ENCODE results near the gene ZNF573. TPM values are rescaled to one million over a fixed set of nuclear protein-coding genes. Genes with fewer than 3 reads are reported as not detected.

ZNF573 gene
- total RNA-seq, 1 experiment from 2014 or later, result 12.4 TPM

- Mint-ChIP-seq H3K9me3 (peaks cover 4% of the 10 kb centered on the region; the same call in 1 of the 2 replicates), H3K4me3 (no peak overlapping the region), H3K36me3 (peaks cover 60% of the 10 kb centered on the region), H3K4me1 (no peaks in the 10 kb centered on the region), H3K27ac (peak overlapping the region; percentile 44; the same call in 1 of the 2 replicates), H3K27me3 (ENCODE audit: low read depth) (no peaks in the 10 kb centered on the region)
- CTCF ChIA-PET, result interaction anchor here (0.5 kb wide), 1 partner anchor 437 kb away, joined by 4 read pairs; no protein-coding TSS in a partner anchor
- no peak for ATAC-seq
- DNase-seq (ENCODE audit: low spot score), result no peak
- POLR2A ChIA-PET, result no interaction called here
- no peak for TF ChIP-seq ZMAT4 (CRISPR knock-in tag; IDR thresholded peaks at IDR 0.05)
- TF ChIP-seq, protein P1, sequence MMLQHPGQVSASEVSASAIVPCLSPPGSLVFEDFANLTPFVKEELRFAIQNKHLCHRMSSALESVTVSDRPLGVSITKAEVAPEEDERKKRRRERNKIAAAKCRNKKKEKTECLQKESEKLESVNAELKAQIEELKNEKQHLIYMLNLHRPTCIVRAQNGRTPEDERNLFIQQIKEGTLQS (CRISPR knock-in tag; conservative IDR thresholded peaks at IDR 0.05), result no peak
- TF ChIP-seq AFF4 (CRISPR knock-in tag; IDR thresholded peaks at IDR 0.05; ENCODE audit: borderline replicate concordance), result no peak
Observed at GRCh38 chr19:37706052-37706605, 73.3 kb downstream of the ZNF573 start.

DNA sequence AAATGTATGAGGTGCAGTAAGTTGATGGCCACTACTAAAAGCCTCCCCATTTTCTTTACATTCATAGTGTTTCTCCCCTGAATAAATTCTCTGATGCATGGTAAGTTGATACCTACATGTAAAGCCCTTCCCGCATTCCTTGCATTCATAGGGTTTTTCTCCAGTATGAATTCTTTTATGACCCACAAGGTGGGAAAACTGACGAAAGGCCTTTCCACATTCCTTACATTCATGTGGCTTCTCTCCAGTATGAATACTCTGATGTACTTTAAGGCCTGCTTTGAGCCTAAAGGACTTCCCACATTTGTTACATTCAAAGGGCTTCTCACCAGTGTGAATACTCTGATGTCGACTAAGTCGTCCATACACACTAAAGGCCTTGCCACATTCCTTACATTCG is 80.3 kb downstream of the ZNF573 start:
- DNase-seq (ENCODE audit: low spot score) (no peak), ATAC-seq (no peak)
- Mint-ChIP-seq H3K4me1 (peaks cover 19% of the 10 kb centered on the region), H3K36me3 (peaks cover 52% of the 10 kb centered on the region), H3K27ac (no peak overlapping the region; the same call in 1 of the 2 replicates), H3K4me3 (no peak overlapping the region), H3K9me3 (peaks cover 12% of the 10 kb centered on the region), H3K27me3 (ENCODE audit: low read depth) (peaks cover 49% of the 10 kb centered on the region)
- POLR2A ChIA-PET, result no interaction called here
- CTCF ChIA-PET, result no interaction called here
- TF ChIP-seq FOXP1 (CRISPR knock-in tag; IDR thresholded peaks at IDR 0.05; ENCODE audit: borderline replicate concordance), result no peak
- TF ChIP-seq MAX (CRISPR knock-in tag; IDR thresholded peaks at IDR 0.05), result no peak
- TF ChIP-seq ZNF232 (CRISPR knock-in tag; IDR thresholded peaks at IDR 0.05), result no peak
- no peak for TF ChIP-seq TCF7 (CRISPR knock-in tag; IDR thresholded peaks at IDR 0.05; ENCODE audit: low read depth)
- TF ChIP-seq CREB1 (CRISPR knock-in tag; IDR thresholded peaks at IDR 0.05), result no peak
- no peak for TF ChIP-seq USF2 (CRISPR knock-in tag; IDR thresholded peaks at IDR 0.05)
- no peak for TF ChIP-seq TP53 (CRISPR knock-in tag; IDR thresholded peaks at IDR 0.05)
- no peak for TF ChIP-seq MXD4 (CRISPR knock-in tag; IDR thresholded peaks at IDR 0.05; ENCODE audit: borderline replicate concordance)
- no peak for TF ChIP-seq GRHL2 (CRISPR knock-in tag; IDR thresholded peaks at IDR 0.05; ENCODE audit: insufficient replicate concordance, severe bottlenecking)
- no peak for TF ChIP-seq ZNF423 (CRISPR knock-in tag; IDR thresholded peaks at IDR 0.05)

DNA sequence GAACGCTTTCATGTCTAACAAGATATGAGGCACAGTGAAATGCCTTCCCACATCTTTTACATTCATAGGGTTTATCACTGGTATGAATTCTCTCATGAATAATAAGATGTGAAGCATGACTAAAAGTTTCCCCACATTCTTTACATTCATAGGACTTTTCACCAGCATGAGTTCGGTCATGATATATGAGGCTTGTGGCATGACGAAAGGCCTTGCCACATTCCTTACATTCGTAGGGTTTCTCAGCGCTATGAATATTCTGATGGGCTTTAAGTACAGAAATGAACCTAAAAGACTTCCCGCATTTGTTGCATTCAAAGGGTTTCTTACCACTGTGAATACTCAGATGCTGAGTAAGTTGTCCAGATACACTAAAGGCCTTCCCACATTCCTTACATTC is 81.2 kb downstream of the ZNF573 start:
- ChIA-PET CTCF (no interaction called here), POLR2A (no interaction called here)
- Mint-ChIP-seq H3K36me3 (peaks cover 47% of the 10 kb centered on the region), H3K4me1 (peaks cover 19% of the 10 kb centered on the region), H3K4me3 (no peak overlapping the region), H3K9me3 (peaks cover 12% of the 10 kb centered on the region), H3K27me3 (ENCODE audit: low read depth) (peaks cover 57% of the 10 kb centered on the region), H3K27ac (no peak overlapping the region)
- DNase-seq (ENCODE audit: low spot score), result no peak
- no peak for ATAC-seq
- TF ChIP-seq SMAD4 (CRISPR knock-in tag; IDR thresholded peaks at IDR 0.05) (no peak), PRRX2 (CRISPR knock-in tag; IDR thresholded peaks at IDR 0.05) (no peak), ZNF317 (CRISPR knock-in tag; IDR thresholded peaks at IDR 0.05; ENCODE audit: borderline replicate concordance, low read depth) (no peak), SMAD3 (CRISPR knock-in tag; IDR thresholded peaks at IDR 0.05; ENCODE audit: borderline replicate concordance) (no peak), ZNF512 (CRISPR knock-in tag; IDR thresholded peaks at IDR 0.05; ENCODE audit: borderline replicate concordance) (no peak), SP1 (CRISPR knock-in tag; conservative IDR thresholded peaks at IDR 0.05) (no peak)
- TF ChIP-seq, protein P2, sequence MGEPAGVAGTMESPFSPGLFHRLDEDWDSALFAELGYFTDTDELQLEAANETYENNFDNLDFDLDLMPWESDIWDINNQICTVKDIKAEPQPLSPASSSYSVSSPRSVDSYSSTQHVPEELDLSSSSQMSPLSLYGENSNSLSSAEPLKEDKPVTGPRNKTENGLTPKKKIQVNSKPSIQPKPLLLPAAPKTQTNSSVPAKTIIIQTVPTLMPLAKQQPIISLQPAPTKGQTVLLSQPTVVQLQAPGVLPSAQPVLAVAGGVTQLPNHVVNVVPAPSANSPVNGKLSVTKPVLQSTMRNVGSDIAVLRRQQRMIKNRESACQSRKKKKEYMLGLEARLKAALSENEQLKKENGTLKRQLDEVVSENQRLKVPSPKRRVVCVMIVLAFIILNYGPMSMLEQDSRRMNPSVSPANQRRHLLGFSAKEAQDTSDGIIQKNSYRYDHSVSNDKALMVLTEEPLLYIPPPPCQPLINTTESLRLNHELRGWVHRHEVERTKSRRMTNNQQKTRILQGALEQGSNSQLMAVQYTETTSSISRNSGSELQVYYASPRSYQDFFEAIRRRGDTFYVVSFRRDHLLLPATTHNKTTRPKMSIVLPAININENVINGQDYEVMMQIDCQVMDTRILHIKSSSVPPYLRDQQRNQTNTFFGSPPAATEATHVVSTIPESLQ (CRISPR knock-in tag; IDR thresholded peaks at IDR 0.05), result no peak
- TF ChIP-seq, protein P3, sequence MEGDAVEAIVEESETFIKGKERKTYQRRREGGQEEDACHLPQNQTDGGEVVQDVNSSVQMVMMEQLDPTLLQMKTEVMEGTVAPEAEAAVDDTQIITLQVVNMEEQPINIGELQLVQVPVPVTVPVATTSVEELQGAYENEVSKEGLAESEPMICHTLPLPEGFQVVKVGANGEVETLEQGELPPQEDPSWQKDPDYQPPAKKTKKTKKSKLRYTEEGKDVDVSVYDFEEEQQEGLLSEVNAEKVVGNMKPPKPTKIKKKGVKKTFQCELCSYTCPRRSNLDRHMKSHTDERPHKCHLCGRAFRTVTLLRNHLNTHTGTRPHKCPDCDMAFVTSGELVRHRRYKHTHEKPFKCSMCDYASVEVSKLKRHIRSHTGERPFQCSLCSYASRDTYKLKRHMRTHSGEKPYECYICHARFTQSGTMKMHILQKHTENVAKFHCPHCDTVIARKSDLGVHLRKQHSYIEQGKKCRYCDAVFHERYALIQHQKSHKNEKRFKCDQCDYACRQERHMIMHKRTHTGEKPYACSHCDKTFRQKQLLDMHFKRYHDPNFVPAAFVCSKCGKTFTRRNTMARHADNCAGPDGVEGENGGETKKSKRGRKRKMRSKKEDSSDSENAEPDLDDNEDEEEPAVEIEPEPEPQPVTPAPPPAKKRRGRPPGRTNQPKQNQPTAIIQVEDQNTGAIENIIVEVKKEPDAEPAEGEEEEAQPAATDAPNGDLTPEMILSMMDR (IDR thresholded peaks at IDR 0.05), result no peak

All from WTC11 (cell line).